T-helper 1 cell (primary cell): ENCODE data around the gene PDCD11.

Experiments
- DNase-seq, 5 donors: peaks; one replicate each; pipeline ENCODE4 v3.0.0-alpha.2; 2012 to 2020

The PDCD11 gene

GRCh38 chr10:103451831-103452505 lies 55.5 kb downstream of the PDCD11 start, which contains the start of gene CALHM2:
Gene CALHM2, minus strand, starts transcription at chr10:103452370. Its CDS starts 2,429 bp downstream, at chr10:103449941.
- DNase-seq = peak in 4 of 5 donors; percentile 34 to 57 (median 40)

GRCh38 chr10:103452506-103453230 lies 56.2 kb downstream of the PDCD11 start:
- no peak for DNase-seq

GRCh38 chr10:103454026-103454425 lies 57.6 kb downstream of the PDCD11 start:
- DNase-seq = no peak

- no peak for DNase-seq
Observed at GRCh38 chr10:103455235-103455634, 58.8 kb downstream of the PDCD11 start.

GRCh38 chr10:103456074-103456660 lies 59.7 kb downstream of the PDCD11 start:
- DNase-seq = no peak

- DNase-seq = no peak
Observed at GRCh38 chr10:103457176-103457712, 60.8 kb downstream of the PDCD11 start.

GRCh38 chr10:103457896-103458583 lies 61.6 kb downstream of the PDCD11 start:
- no peak for DNase-seq

GRCh38 chr10:103458720-103459119 lies 62.3 kb downstream of the PDCD11 start, which contains the start of gene CALHM1:
Gene CALHM1, minus strand, starts transcription at chr10:103458900. Its CDS starts 149 bp downstream, at chr10:103458751.
- DNase-seq = peak in 1 of 5 donors; percentile 21

- no peak for DNase-seq
Observed at GRCh38 chr10:103459615-103460014, 63.2 kb downstream of the PDCD11 start.

GRCh38 chr10:103463499-103463898 lies 67.1 kb downstream of the PDCD11 start:
- no peak for DNase-seq

GRCh38 chr10:103465411-103466179 lies 69.2 kb downstream of the PDCD11 start:
- no peak for DNase-seq

GRCh38 chr10:103466734-103467133 lies 70.3 kb downstream of the PDCD11 start:
- DNase-seq = no peak

- no peak for DNase-seq
Observed at GRCh38 chr10:103467406-103467805, 71.0 kb downstream of the PDCD11 start.

- no peak for DNase-seq
Observed at GRCh38 chr10:103469201-103469600, 72.8 kb downstream of the PDCD11 start.

GRCh38 chr10:103470761-103471653 lies 74.6 kb downstream of the PDCD11 start:
- peak; percentile 31 to 94 (median 52) for DNase-seq

GRCh38 chr10:103472005-103472404 lies 75.6 kb downstream of the PDCD11 start:
- DNase-seq = no peak

- DNase-seq = no peak
Observed at GRCh38 chr10:103473261-103473671, 76.8 kb downstream of the PDCD11 start.

GRCh38 chr10:103474077-103474476 lies 77.7 kb downstream of the PDCD11 start:
- no peak for DNase-seq

GRCh38 chr10:103475437-103475836 lies 79.0 kb downstream of the PDCD11 start:
- DNase-seq = no peak

- DNase-seq = peak in 1 of 5 donors; percentile 52
Observed at GRCh38 chr10:103476046-103476768, 79.8 kb downstream of the PDCD11 start.
